Retinal pigment epithelial cell (primary cell): Measurements from ENCODE around the gene CLTC.

Experiments used
- DNase-seq: peaks from one replicate; pipeline ENCODE4 v3.0.0-alpha.2; 2010; ENCODE audit warnings: low read depth
- H3K4me3 ChIP-seq: 2 replicates; pipeline ENCODE4 v1.5.1; 2011; ENCODE audit warnings: mild to moderate bottlenecking, low read length, control low read depth, moderate library complexity
- CTCF ChIP-seq: conservative IDR thresholded peaks from 2 replicates; pipeline ENCODE4 v1.5.1; 2011; ENCODE audit warnings: low read depth, low read length, control low read depth, inconsistent platforms

CLTC gene

GRCh38 chr17:59707149-59707970 is 87.7 kb downstream of the CLTC start, which contains the start of the genes PTRH2 and VMP1:
Gene PTRH2 (minus strand): TSS chr17:59707430. CDS start chr17:59697978, 9,452 bp downstream.
Gene VMP1 (plus strand): TSS chr17:59707654. CDS start chr17:59731447, 23,793 bp downstream.
- peak within 1 kb of the TSS; percentile 98 for H3K4me3 ChIP-seq
- DNase-seq = peak; percentile 99
- TF ChIP-seq CTCF = no peak

GRCh38 chr17:59707971-59708430 is 88.3 kb downstream of the CLTC start:
- DNase-seq = no peak
- H3K4me3 ChIP-seq = peak overlapping the region; percentile 98
- no peak for TF ChIP-seq CTCF

- H3K4me3 ChIP-seq = no peak overlapping the region
- TF ChIP-seq CTCF = no peak
- no peak for DNase-seq
Measured at GRCh38 chr17:59711936-59712335, 92.2 kb downstream of the CLTC start.

- H3K4me3 ChIP-seq = no peak overlapping the region
- no peak for DNase-seq
- no peak for TF ChIP-seq CTCF
Measured at GRCh38 chr17:59712862-59713261, 93.2 kb downstream of the CLTC start.

- TF ChIP-seq CTCF = no peak
- no peak overlapping the region for H3K4me3 ChIP-seq
Measured at GRCh38 chr17:59714255-59714654, 94.6 kb downstream of the CLTC start.

GRCh38 chr17:59716427-59716826 is 96.7 kb downstream of the CLTC start:
- TF ChIP-seq CTCF = no peak
- DNase-seq = no peak
- no peak overlapping the region for H3K4me3 ChIP-seq

More at GRCh38 chr17:59714255-59714654, 94.6 kb downstream of the CLTC start:
- no peak for DNase-seq

- H3K4me3 ChIP-seq = no peak overlapping the region
- no peak for TF ChIP-seq CTCF
- DNase-seq = no peak
Measured at GRCh38 chr17:59719526-59719925, 99.8 kb downstream of the CLTC start.
